ENCODE data around the gene SGO2. TPM values are rescaled to one million over a fixed set of nuclear protein-coding genes. Genes with fewer than 3 reads are reported as not detected.

The SGO2 gene
- total and polyA plus RNA-seq, 9 of the 15 experiments (the other 6 are each of a cell fraction or from before 2014, with no cell fraction given), result 14.5 to 25.9 (median 16.6) TPM

DNA sequence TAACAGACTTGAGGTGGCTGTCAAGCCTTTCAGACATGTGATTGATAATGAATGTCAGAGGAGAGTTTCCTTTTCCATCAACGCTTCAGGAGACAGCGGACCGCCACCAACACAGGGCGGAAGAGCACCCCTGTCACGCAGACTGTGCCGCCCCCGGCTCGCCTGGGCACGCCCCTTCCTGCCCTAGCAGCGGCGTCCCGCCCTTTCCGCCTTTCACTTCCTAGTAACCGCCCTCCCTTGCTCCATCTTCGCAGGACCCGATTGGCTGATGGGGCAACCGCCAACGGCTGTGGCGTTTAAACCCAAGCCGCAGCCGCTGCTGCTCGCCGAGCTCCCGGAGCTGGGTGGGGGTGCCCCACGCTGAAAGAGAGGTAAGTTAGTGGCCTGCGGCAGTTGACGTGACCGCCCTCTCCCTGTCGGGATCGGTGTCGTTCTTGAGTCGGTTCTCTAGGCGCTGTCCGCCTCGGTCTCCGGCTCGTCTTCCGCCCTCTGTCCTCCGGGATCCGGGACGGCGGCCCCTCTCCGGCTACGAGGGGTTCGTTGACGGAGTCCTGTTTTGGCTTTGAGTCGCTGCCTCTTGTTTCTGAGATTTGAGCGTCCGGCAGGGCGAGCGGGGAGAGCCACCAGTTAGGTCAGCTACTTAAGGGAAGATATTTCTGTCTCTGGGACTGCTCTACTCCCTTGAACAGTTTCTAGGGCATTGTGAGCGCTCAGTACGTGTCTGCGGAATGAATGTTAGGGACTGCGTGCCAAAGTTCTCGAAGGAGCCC, at the start of gene SGO2 (continued):
- TF ChIP-seq, protein P1, sequence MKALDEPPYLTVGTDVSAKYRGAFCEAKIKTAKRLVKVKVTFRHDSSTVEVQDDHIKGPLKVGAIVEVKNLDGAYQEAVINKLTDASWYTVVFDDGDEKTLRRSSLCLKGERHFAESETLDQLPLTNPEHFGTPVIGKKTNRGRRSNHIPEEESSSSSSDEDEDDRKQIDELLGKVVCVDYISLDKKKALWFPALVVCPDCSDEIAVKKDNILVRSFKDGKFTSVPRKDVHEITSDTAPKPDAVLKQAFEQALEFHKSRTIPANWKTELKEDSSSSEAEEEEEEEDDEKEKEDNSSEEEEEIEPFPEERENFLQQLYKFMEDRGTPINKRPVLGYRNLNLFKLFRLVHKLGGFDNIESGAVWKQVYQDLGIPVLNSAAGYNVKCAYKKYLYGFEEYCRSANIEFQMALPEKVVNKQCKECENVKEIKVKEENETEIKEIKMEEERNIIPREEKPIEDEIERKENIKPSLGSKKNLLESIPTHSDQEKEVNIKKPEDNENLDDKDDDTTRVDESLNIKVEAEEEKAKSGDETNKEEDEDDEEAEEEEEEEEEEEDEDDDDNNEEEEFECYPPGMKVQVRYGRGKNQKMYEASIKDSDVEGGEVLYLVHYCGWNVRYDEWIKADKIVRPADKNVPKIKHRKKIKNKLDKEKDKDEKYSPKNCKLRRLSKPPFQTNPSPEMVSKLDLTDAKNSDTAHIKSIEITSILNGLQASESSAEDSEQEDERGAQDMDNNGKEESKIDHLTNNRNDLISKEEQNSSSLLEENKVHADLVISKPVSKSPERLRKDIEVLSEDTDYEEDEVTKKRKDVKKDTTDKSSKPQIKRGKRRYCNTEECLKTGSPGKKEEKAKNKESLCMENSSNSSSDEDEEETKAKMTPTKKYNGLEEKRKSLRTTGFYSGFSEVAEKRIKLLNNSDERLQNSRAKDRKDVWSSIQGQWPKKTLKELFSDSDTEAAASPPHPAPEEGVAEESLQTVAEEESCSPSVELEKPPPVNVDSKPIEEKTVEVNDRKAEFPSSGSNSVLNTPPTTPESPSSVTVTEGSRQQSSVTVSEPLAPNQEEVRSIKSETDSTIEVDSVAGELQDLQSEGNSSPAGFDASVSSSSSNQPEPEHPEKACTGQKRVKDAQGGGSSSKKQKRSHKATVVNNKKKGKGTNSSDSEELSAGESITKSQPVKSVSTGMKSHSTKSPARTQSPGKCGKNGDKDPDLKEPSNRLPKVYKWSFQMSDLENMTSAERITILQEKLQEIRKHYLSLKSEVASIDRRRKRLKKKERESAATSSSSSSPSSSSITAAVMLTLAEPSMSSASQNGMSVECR (CRISPR knock-in tag; IDR thresholded peaks at IDR 0.05), result peak; percentile 82
- TF ChIP-seq, protein P2, sequence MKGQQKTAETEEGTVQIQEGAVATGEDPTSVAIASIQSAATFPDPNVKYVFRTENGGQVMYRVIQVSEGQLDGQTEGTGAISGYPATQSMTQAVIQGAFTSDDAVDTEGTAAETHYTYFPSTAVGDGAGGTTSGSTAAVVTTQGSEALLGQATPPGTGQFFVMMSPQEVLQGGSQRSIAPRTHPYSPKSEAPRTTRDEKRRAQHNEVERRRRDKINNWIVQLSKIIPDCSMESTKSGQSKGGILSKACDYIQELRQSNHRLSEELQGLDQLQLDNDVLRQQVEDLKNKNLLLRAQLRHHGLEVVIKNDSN (CRISPR knock-in tag; IDR thresholded peaks at IDR 0.05), result no peak
- TF ChIP-seq POLR2B (IDR thresholded peaks at IDR 0.05; ENCODE audit: low read depth, partially characterized antibody), result no peak
- TF ChIP-seq NR4A1 (CRISPR knock-in tag; IDR thresholded peaks at IDR 0.05), result no peak
- TF ChIP-seq NR4A1 (tag; IDR thresholded peaks at IDR 0.05), result no peak
- TF ChIP-seq IRF2 (CRISPR knock-in tag; IDR thresholded peaks at IDR 0.05), result no peak
- TF ChIP-seq KAT8 (IDR thresholded peaks at IDR 0.05; ENCODE audit: low read depth), result no peak
- no peak for TF ChIP-seq STAG1 (CRISPR knock-in tag; IDR thresholded peaks at IDR 0.05; ENCODE audit: borderline replicate concordance)
- peak; percentile 80 for TF ChIP-seq POLR2A (conservative IDR thresholded peaks at IDR 0.05)
- TF ChIP-seq CTBP1 (IDR thresholded peaks at IDR 0.05; ENCODE audit: borderline replicate concordance), result peak; percentile 48; the same call in 1 of the 2 replicates
- no peak for TF ChIP-seq MXI1 (IDR thresholded peaks at IDR 0.05; ENCODE audit: low read depth, low read length)
- TF ChIP-seq, protein P3, sequence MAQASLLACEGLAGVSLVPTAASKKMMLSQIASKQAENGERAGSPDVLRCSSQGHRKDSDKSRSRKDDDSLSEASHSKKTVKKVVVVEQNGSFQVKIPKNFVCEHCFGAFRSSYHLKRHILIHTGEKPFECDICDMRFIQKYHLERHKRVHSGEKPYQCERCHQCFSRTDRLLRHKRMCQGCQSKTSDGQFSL (CRISPR knock-in tag; IDR thresholded peaks at IDR 0.05), result peak; percentile 95
- TF ChIP-seq, protein P3 (tag; IDR thresholded peaks at IDR 0.05), result peak in 1 of 2 experiments; percentile 73; a peak in 1 of 4 replicates
- TF ChIP-seq ZC3H8 (IDR thresholded peaks at IDR 0.05), result no peak
- no peak for TF ChIP-seq ZEB2 (IDR thresholded peaks at IDR 0.05)
- no peak for TF ChIP-seq ASH1L (IDR thresholded peaks at IDR 0.05; ENCODE audit: borderline replicate concordance, low read depth, partially characterized antibody)
- TF ChIP-seq ESRRA (IDR thresholded peaks at IDR 0.05; ENCODE audit: borderline replicate concordance, low read depth), result peak; percentile 62; the same call in 1 of the 2 replicates
- TF ChIP-seq FOXJ3 (CRISPR knock-in tag; IDR thresholded peaks at IDR 0.05), result no peak
- TF ChIP-seq ILK (tag; IDR thresholded peaks at IDR 0.05; ENCODE audit: borderline replicate concordance, low read depth), result no peak
- TF ChIP-seq ZFP30 (CRISPR knock-in tag; IDR thresholded peaks at IDR 0.05; ENCODE audit: borderline replicate concordance), result no peak
- no peak for TF ChIP-seq ZNF217 (CRISPR knock-in tag; IDR thresholded peaks at IDR 0.05)
- peak; percentile 59 for TF ChIP-seq POLR2AphosphoS5 (IDR thresholded peaks at IDR 0.05; ENCODE audit: control insufficient read depth, insufficient read depth, low read depth, low read length)
- 0 out of 2 replicates have a peak, but pooled peaks have one; percentile 41 for TF ChIP-seq HCFC1 (IDR thresholded peaks at IDR 0.05; ENCODE audit: low read depth, low read length)
- TF ChIP-seq SOX6 (IDR thresholded peaks at IDR 0.05), result 0 out of 2 replicates have a peak, but pooled peaks have one; percentile 21
- TF ChIP-seq DIDO1 (tag; IDR thresholded peaks at IDR 0.05; ENCODE audit: low read depth), result no peak

Data from K562 (cell line).